ENCODE results near the gene TMEM154.

The TMEM154 gene

DNA sequence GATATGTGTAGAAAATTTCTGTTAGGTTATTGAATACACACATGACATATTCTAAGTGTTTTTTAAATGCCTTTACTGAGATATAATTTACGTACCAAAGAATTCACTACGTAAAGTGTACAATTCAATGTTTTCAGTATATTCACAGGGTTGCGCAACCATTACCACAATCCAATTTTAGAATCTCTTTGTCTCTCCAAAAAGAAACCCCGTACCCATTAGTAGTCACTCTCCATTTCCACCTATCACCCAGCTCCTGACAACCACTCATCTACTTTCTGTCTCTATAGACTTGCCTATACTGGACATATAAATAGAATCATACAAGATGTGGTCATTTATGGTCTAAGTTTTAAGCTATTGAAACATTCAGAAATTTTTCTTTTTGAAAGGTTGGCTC lies 90.9 kb downstream of the TMEM154 start:
- no peak for DNase-seq

- no peak for DNase-seq
Measured at GRCh38 chr4:152587127-152587526, 92.7 kb downstream of the TMEM154 start.

DNA sequence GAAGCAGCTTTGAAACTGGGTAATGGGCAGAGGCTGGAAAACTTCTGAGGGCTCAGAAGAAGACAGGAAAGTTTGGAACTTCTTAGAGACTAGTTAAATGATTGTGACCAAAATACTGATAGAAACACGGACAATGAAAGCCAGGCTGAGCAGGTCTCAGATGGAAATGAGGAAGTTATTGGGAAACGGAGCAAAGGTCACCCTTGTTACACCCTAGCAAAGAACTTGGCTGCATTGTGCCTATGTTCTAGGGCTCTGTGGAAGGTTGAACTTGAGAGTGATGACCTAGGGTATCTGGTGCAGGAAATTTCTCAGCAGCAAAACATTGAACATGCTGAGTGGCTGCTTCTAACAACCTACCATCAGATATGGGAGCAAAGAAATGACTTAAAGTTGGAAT lies 93.1 kb downstream of the TMEM154 start:
- DNase-seq = no peak

DNA sequence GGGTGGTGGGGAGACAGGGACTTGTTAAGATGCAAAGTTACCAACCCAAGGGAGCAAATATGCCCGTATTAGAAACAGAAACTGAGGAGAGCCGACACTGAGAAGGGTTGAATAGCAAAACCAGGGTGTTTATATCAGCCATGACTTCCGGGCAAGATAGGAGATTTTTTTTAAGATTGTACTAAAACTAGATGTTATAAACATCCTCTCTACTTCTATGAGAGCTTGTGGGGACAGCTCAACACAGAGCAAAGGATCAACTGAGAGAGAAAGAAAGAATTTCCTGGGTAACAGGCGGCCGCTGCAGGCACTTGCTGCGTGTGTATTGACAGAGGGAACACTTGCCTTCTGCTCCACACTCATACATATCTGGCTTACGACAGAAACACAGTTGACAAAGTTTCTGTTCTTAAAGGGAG lies 94.8 kb downstream of the TMEM154 start:
- DNase-seq = no peak

GRCh38 chr4:152581536-152582160 lies 98.1 kb downstream of the TMEM154 start:
- DNase-seq = no peak

GRCh38 chr4:152579916-152580315 lies 99.9 kb downstream of the TMEM154 start:
- DNase-seq = no peak

DNA sequence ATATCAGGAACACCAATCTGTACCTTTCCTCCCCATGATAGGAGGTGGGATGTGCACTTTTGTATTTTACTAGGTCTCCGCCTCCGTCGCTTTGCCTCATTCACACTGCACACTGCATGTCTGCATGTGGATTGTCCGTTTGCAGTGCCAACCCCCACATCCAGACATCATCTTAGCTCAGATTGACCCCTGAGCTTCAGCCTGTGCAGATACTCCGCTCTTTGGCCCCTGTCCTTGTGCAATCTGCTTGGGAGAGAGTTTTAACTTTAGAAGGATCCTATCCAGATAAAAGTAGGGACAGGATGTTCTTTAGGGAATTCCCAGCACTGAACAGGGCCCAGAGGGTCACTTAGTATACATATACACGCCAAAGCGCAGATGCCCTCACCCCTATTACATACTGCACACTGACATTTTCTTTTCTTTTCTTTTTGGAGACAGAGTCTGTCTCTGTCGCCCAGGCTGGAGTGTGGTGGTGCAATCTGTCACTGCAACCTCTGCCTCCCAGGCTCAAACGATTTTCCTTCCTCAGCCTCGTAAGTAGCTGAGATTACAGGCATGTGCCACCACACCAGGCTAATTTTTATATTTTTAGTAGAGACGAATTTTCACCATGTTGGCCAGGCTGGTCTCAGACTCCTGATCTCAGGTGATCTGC lies 100.6 kb downstream of the TMEM154 start:
- DNase-seq = no peak

GRCh38 chr4:152578670-152579069 lies 101.1 kb downstream of the TMEM154 start:
- DNase-seq = no peak

- DNase-seq = no peak
Measured at GRCh38 chr4:152577708-152578396, 101.9 kb downstream of the TMEM154 start.

DNA sequence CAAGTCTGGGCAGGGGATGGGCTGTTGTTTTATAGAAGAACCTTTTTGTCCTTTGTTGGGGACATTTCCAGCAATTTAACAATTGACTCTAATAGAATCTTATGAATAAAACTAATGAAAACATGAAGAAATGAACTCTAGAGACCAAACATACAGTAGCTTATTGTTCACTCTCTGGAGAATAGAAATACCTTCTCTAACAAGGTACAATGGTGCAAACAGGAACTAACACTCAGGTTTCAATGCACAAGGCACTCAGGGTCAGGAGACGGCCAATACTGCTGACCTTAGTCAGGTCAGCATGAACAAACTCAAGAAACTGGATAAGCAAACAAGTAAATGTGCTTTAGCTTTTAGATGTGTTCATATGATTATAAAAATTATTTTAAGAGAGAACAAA lies 104.3 kb downstream of the TMEM154 start:
- no peak for DNase-seq

- no peak for DNase-seq
Measured at GRCh38 chr4:152573861-152574260, 105.9 kb downstream of the TMEM154 start.

- no peak for DNase-seq
Measured at GRCh38 chr4:152572417-152573086, 107.2 kb downstream of the TMEM154 start.

GRCh38 chr4:152571770-152572169 lies 108.0 kb downstream of the TMEM154 start:
- DNase-seq = no peak

- DNase-seq = no peak
Measured at GRCh38 chr4:152571296-152571695, 108.5 kb downstream of the TMEM154 start.

Data from activated CD4-positive, alpha-beta T cell treated with anti-CD3 and anti-CD28 coated beads for 4 hours (primary cell).